H9 (cell line): ENCODE data around the gene YAE1. TPM values are rescaled to one million over a fixed set of nuclear protein-coding genes. Genes with fewer than 3 reads are reported as not detected.

Source experiments
- DNase-seq: peaks from one replicate; pipeline ENCODE4 v3.0.0-alpha.2; 2017
- H2AFZ ChIP-seq: one replicate; pipeline ENCODE4 v1.6.1; 2013; ENCODE audit warnings: mild to moderate bottlenecking, low read length, control low read depth, moderate library complexity
- H2AK5ac ChIP-seq: 2 replicates; pipeline ENCODE4 v1.6.1; 2013; ENCODE audit warnings: low read length, control low read depth, mixed read lengths; ENCODE audit not compliant: insufficient read length
- H2BK120ac ChIP-seq: one replicate; pipeline ENCODE4 v1.6.1; 2013; ENCODE audit warnings: low read depth, mild to moderate bottlenecking, low read length, control low read depth, inconsistent platforms; ENCODE audit not compliant: poor library complexity, severe bottlenecking
- H2BK12ac ChIP-seq: 2 replicates; pipeline ENCODE4 v1.6.1; 2013; ENCODE audit warnings: low read length, control low read depth, mixed read lengths, low read depth; ENCODE audit not compliant: insufficient read length
- H2BK15ac ChIP-seq: 2 replicates; pipeline ENCODE4 v1.6.1; 2013; ENCODE audit warnings: low read depth, low read length, control low read depth
- H2BK20ac ChIP-seq: one replicate; pipeline ENCODE4 v1.6.1; 2013; ENCODE audit warnings: low read depth, mild to moderate bottlenecking, low read length, control low read depth, inconsistent platforms; ENCODE audit not compliant: poor library complexity, severe bottlenecking
- H2BK5ac ChIP-seq: 2 replicates; pipeline ENCODE4 v1.6.1; 2013; ENCODE audit warnings: low read length, control low read depth, mixed read lengths; ENCODE audit not compliant: insufficient read length
- H3K14ac ChIP-seq: 2 replicates; pipeline ENCODE4 v1.6.1; 2013; ENCODE audit warnings: low read length, control low read depth; ENCODE audit not compliant: insufficient read depth
- H3K18ac ChIP-seq: 2 replicates; pipeline ENCODE4 v1.6.1; 2013; ENCODE audit warnings: low read depth, mild to moderate bottlenecking, mixed read lengths, low read length, control low read depth; ENCODE audit not compliant: insufficient read length
- H3K23ac ChIP-seq: 2 replicates; pipeline ENCODE4 v1.6.1; 2013; ENCODE audit warnings: low read length, control low read depth, mixed read lengths, low read depth; ENCODE audit not compliant: insufficient read length
- H3K23me2 ChIP-seq: 2 replicates; pipeline ENCODE4 v1.6.1; 2013; ENCODE audit warnings: low read depth, mild to moderate bottlenecking, mixed read lengths, low read length, control low read depth; ENCODE audit not compliant: insufficient read length, poor library complexity, severe bottlenecking
- H3K27ac ChIP-seq: 2 replicates; pipeline ENCODE4 v1.5.1; 2013; ENCODE audit warnings: low read length, control low read depth, mixed read lengths, low read depth; ENCODE audit not compliant: insufficient read length
- H3K27me3 ChIP-seq: 2 replicates; pipeline ENCODE4 v1.6.1; 2013; ENCODE audit warnings: low read length, control low read depth, inconsistent platforms; ENCODE audit not compliant: insufficient read depth
- H3K4ac ChIP-seq: 2 replicates; pipeline ENCODE4 v1.6.1; 2013; ENCODE audit warnings: low read depth, mild to moderate bottlenecking, control low read depth, inconsistent platforms, low read length, moderate library complexity
- H3K4me1 ChIP-seq: 2 replicates; pipeline ENCODE4 v1.6.1; 2013; ENCODE audit warnings: low read length, control low read depth, inconsistent platforms; ENCODE audit not compliant: insufficient read depth
- H3K4me2 ChIP-seq: 2 replicates; pipeline ENCODE4 v1.6.1; 2013; ENCODE audit warnings: low read length, control low read depth, mixed read lengths; ENCODE audit not compliant: insufficient read length, insufficient read depth
- H3K56ac ChIP-seq: 2 replicates; pipeline ENCODE4 v1.6.1; 2013; ENCODE audit warnings: low read depth, mild to moderate bottlenecking, mixed read lengths, low read length, control low read depth; ENCODE audit not compliant: insufficient read length
- H3K79me1 ChIP-seq: 2 replicates; pipeline ENCODE4 v1.6.1; 2013; ENCODE audit warnings: low read depth, mild to moderate bottlenecking, moderate library complexity, low read length, control low read depth, inconsistent platforms; ENCODE audit not compliant: insufficient read depth, poor library complexity, severe bottlenecking
- H3K79me2 ChIP-seq: 2 replicates; pipeline ENCODE4 v1.6.1; 2013; ENCODE audit warnings: low read length, control low read depth, inconsistent platforms; ENCODE audit not compliant: insufficient read depth
- H3K9ac ChIP-seq: 2 replicates; pipeline ENCODE4 v1.6.1; 2013; ENCODE audit warnings: low read length, control low read depth, mixed read lengths; ENCODE audit not compliant: insufficient read length; ENCODE audit errors: extremely low read depth
- H3K9me3 ChIP-seq: one replicate; pipeline ENCODE4 v1.6.1; 2013; ENCODE audit warnings: low read depth, low read length, inconsistent platforms; ENCODE audit not compliant: control insufficient read depth
- H3T11ph ChIP-seq: one replicate; pipeline ENCODE4 v1.6.1; 2013; ENCODE audit warnings: mild to moderate bottlenecking, low read length, control low read depth, inconsistent platforms
- H4K20me1 ChIP-seq: one replicate; pipeline ENCODE4 v1.6.1; 2013; ENCODE audit not compliant: control insufficient read depth, insufficient read length, insufficient read depth
- H4K5ac ChIP-seq: 2 replicates; pipeline ENCODE4 v1.6.1; 2013; ENCODE audit warnings: low read depth, mild to moderate bottlenecking, mixed read lengths, low read length, control low read depth; ENCODE audit not compliant: insufficient read length
- H4K8ac ChIP-seq: replicated peaks from 2 replicates; pipeline ENCODE4 v1.6.1; 2013; ENCODE audit warnings: low read length, control low read depth, mixed read lengths, low read depth; ENCODE audit not compliant: insufficient read length
- H4K91ac ChIP-seq: 2 replicates; pipeline ENCODE4 v1.6.1; 2013; ENCODE audit warnings: low read depth, mild to moderate bottlenecking, moderate library complexity, mixed read lengths, low read length, control low read depth; ENCODE audit not compliant: insufficient read length
- H3K27ac Mint-ChIP-seq, 3 experiments: 2 replicates in 2 of 3; 3 replicates in 1 of 3; pipeline ENCODE4 v1.8.0; 2020 to 2021; ENCODE audit warnings: mixed read lengths in 3 of 3, mild to moderate bottlenecking in 1 of 3, moderate library complexity in 1 of 3
- H3K27me3 Mint-ChIP-seq: 2 replicates; pipeline ENCODE4 v1.8.0; 2021; ENCODE audit warnings: low read depth, mild to moderate bottlenecking, moderate library complexity, mixed read lengths
- H3K36me3 Mint-ChIP-seq, 3 experiments: 2 replicates in 2 of 3; 3 replicates in 1 of 3; pipeline ENCODE4 v1.8.0; 2020 to 2021; ENCODE audit warnings: low read depth in 3 of 3, mixed read lengths in 3 of 3; ENCODE audit not compliant: insufficient read depth in 1 of 3
- H3K4me1 Mint-ChIP-seq, 2 experiments: 2 replicates each; pipeline ENCODE4 v1.8.0; 2020; ENCODE audit warnings: mixed read lengths in 2 of 2
- H3K4me3 Mint-ChIP-seq, 2 experiments: 2 replicates in 1 of 2; 3 replicates in 1 of 2; pipeline ENCODE4 v1.8.0; 2020 to 2021; ENCODE audit warnings: mild to moderate bottlenecking in 2 of 2, mixed read lengths in 2 of 2, moderate library complexity in 1 of 2
- H3K9me3 Mint-ChIP-seq, 2 experiments: 2 replicates in 1 of 2; 3 replicates in 1 of 2; pipeline ENCODE4 v1.8.0; 2020; ENCODE audit warnings: mild to moderate bottlenecking in 2 of 2, mixed read lengths in 2 of 2, moderate library complexity in 1 of 2
- total RNA-seq: library from RNA; stranded (reverse); gene quantifications from 2 replicates; pipeline ENCODE4 v1.2.1, GENCODE V29; 2021
- TF ChIP-seq, protein P1 (sequence below): fragments of 200-600 bp; sonication (generic); conservative IDR thresholded peaks from 3 replicates; pipeline ENCODE4 v1.8.0; 2021; ENCODE audit warnings: antibody characterized with exemption, mild to moderate bottlenecking

YAE1 gene
- total RNA-seq, 1 experiment from 2014 or later = 28.8 TPM

DNA sequence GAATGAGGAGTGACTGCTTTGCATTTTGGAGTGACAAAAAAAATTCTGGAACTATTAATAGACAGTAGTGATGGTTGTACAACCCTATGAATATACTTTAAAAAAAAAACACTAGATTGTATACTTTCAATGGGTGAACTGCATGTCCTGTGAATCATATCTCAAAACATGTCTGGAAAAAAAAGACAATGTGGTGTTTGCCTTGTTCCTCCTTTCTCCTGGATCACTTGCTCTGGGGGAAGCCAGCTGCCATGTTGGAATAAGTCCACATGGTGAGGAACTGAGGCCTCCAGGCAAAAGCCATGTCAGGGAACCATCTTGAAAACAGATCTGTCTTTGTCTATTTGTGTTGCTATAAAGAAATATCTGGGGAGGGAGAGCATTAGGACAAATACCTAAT lies 39.5 kb upstream of the YAE1 start:
- peaks cover 8 to 16% of the 10 kb centered on the region in 2 experiments for H3K4me1 Mint-ChIP-seq
- no peaks in the 10 kb centered on the region for H3K23me2 ChIP-seq
- H3K4ac ChIP-seq = no peak overlapping the region
- H3K79me1 ChIP-seq = no peaks in the 10 kb centered on the region
- no peaks in the 10 kb centered on the region for H3K9me3 Mint-ChIP-seq
- peaks cover 3% of the 10 kb centered on the region; the same call in 1 of the 2 replicates for H3K4me1 ChIP-seq
- no peak for DNase-seq
- H3K4me3 Mint-ChIP-seq = no peak overlapping the region
- no peak overlapping the region for H3K4me2 ChIP-seq
- no peak overlapping the region for H2BK5ac ChIP-seq
- H3K79me2 ChIP-seq = no peaks in the 10 kb centered on the region
- H3K27me3 ChIP-seq = no peaks in the 10 kb centered on the region
- H3K14ac ChIP-seq = no peak overlapping the region
- no peak overlapping the region for H2BK120ac ChIP-seq
- no peak overlapping the region for H2AK5ac ChIP-seq
- no peaks in the 10 kb centered on the region for H3K36me3 Mint-ChIP-seq
- no peak overlapping the region for H3T11ph ChIP-seq
- no peak overlapping the region for H4K5ac ChIP-seq
- no peaks in the 10 kb centered on the region for H4K20me1 ChIP-seq
- H2BK12ac ChIP-seq = no peak overlapping the region
- H3K27ac Mint-ChIP-seq = peak overlapping the region in 1 of 3 experiments; percentile 17; a peak in 1 of 7 replicates
- no peak overlapping the region for H2BK15ac ChIP-seq
- no peak overlapping the region for H2BK20ac ChIP-seq
- no peak overlapping the region for H4K8ac ChIP-seq
- H3K27ac ChIP-seq = no peak overlapping the region
- H3K23ac ChIP-seq = no peak overlapping the region
- no peaks in the 10 kb centered on the region for H3K27me3 Mint-ChIP-seq
- no peak overlapping the region for H3K56ac ChIP-seq
- no peaks in the 10 kb centered on the region for H3K9me3 ChIP-seq
- no peak overlapping the region for H2AFZ ChIP-seq
- H3K18ac ChIP-seq = no peak overlapping the region
- TF ChIP-seq, protein P1, sequence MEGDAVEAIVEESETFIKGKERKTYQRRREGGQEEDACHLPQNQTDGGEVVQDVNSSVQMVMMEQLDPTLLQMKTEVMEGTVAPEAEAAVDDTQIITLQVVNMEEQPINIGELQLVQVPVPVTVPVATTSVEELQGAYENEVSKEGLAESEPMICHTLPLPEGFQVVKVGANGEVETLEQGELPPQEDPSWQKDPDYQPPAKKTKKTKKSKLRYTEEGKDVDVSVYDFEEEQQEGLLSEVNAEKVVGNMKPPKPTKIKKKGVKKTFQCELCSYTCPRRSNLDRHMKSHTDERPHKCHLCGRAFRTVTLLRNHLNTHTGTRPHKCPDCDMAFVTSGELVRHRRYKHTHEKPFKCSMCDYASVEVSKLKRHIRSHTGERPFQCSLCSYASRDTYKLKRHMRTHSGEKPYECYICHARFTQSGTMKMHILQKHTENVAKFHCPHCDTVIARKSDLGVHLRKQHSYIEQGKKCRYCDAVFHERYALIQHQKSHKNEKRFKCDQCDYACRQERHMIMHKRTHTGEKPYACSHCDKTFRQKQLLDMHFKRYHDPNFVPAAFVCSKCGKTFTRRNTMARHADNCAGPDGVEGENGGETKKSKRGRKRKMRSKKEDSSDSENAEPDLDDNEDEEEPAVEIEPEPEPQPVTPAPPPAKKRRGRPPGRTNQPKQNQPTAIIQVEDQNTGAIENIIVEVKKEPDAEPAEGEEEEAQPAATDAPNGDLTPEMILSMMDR = no peak
- no peak overlapping the region for H4K91ac ChIP-seq
- H3K9ac ChIP-seq = no peak overlapping the region
